DMS114 treated with DMSO at 0.1 percent for 48 hours (cell line): Measurements from ENCODE around the gene FXYD4.
"Not testable (repeated sequence)": the region's sequence is repeated elsewhere in the genome, so short reads cannot be mapped to it uniquely, and the experiment has no call there.

Source experiments
- DNase-seq: peaks from one replicate; lab custom pipeline; 2025; ENCODE audit not compliant: unreplicated experiment; lab: John Stamatoyannopoulos, UW

FXYD4 gene, protein sequence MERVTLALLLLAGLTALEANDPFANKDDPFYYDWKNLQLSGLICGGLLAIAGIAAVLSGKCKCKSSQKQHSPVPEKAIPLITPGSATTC

DNA sequence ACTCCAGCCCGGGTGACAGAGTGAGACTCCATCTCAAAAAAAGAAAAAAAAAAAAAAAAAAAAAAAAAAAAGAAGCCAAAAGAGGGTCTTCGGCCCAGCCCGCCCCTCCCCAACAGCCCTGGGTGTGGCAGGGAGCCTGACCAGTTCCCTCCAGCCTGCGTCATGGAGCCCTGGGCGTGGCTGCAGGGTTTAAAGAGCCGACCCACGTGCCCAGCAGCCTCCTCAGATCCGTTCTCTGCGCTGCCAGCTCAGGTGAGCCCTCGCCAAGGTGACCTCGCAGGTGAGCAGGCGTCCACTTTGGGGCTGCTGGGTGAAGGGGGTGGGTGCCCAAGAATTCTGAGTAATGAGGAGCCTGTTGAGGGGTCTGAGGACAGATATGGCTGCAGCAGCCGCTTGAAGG, at the start of gene FXYD4:
Gene FXYD4, plus strand, starts transcription at position 219 of the 400 bp plus-strand sequence. CDS start 2,111 bp downstream, outside the sequence.
- DNase-seq, result no peak

DNA sequence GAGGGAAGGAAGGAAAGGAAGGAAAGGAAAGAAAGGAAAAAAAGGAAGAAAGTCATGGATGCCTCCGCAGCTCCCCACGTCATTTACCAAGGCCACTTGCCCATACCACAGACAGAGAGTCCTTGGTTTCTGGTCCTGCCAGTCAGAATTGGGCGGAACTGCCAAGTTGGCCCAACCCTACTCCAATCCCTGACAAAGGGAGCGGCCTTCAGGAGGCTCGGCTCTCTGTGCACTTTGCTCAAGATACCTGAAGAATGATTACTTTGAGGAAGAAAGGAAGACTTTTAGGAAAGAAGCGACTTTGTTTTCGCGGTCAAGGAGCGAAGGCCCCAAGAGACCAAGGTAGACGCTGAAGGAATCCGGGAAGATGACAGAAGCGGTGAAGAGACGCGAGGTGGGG, 49.1 kb upstream of the FXYD4 start:
- DNase-seq, result peak; percentile 45

DNA sequence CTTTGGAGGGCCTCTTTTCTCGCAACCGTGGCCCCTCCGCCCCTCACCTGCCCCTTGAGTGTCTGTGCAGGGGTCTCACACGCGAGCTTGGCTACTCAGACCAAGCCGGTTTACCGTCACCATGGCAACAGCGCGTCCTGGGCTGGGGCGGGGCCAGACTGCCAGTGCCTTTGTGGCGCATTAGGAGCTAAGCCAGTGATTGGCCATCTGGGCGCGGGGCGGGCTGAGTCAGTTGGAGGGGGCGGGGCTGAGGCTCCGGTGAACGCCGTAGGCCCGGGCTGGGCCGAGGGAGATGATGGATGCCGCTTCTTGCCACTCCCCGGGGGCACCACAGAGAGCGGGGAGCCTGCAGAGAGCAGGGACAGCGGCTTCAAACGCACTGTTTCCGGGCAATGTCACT, 48.7 kb upstream of the FXYD4 start:
- peak; percentile 88 for DNase-seq

DNA sequence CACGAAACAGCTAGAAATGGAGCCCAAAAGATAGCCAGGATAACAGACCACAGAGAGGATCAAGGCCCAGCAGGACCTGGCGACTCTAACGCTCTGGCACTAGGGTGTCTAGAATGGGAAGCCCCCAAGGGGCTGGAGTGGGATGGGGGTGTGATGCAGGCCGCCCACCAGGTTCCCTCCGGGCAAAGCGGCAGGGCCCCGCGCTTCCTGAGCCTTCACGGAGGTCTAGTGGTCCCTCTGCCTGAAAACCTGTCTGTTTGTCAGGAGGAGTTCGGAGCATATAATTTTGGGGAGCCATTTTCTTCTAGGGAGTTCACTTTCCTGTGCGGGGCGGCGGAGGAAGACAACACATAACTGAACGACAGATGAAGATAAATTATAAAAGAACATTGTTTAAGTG, 48.2 kb upstream of the FXYD4 start:
- no peak for DNase-seq

DNA sequence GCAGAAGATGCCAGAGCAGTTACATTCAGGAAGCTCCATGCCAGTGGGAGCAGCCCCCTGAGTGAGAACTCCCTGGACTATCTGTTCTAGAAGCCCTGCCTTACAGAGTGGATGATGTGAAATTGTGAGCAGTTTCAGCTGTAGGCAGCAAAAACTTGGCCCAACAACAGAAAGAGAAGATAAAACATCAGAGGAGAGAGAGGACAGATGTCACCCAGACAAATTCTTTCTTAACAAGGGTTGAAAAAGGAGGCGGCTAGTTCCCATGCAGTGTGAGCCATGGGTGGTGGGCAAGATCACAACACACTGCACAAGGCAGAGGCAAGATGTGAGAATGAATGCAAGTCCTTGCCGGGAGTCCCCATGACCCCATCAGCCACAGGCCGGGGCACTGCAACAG, 46.6 kb upstream of the FXYD4 start:
- DNase-seq, result no peak

DNA sequence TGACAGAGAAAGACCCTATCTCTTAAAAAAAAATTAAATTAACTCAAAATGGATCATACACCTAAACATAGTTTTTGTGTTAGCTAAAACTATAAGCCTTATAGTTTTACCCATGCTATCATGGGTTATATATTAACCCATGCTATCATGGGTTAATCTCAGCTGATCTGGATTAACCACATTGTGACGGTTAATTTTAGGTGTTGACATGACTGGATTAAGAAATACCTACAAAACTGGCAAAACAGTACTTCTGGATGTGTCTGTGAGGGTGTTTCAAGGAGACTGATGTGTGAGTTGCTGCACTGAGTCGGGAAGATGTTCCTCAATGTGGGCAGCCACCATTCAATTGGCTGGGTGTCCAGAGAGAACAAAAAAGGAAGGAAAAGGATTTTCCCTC, 44.3 kb upstream of the FXYD4 start:
- DNase-seq, result no peak

DNA sequence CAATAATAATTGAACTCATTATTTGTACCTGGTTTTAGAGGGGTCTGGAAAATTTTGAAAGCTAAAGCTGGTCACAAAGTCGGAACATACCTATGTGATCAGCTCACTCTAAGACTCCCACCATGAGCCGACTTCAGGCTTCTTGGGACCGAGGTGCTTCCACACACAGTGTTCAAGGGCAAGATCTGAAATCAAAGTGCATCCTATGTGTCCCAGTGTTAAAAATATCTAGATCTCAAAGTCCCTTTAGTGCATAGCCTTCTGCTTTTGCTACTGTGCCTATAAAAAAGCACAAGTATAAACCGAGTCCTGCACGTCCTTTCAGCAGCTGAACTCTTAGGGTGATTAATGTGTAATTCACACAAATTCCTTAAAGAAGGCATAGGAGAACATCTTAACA, 43.5 kb upstream of the FXYD4 start:
- DNase-seq, result no peak

DNA sequence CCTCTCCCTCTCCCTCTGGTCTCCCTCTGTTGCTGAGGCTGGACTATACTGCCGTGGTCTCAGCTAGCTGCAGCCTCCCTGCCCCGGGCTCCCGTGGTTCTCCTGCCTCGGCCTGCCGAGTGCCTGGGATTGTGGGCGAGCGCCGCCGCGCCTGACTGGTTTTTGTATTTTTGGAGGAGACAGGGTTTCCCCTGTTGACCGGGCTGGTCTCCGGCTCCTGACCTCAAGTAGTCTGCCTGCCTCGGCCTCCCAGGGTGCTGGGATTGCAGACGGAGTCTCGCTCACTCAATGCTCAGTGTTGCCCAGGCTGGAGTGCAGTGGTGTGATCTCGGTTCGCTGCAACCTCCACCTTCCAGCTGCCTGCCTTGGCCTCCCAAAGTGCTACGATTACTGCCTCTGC, 42.6 kb upstream of the FXYD4 start:
- DNase-seq, result not testable (repeated sequence)

DNA sequence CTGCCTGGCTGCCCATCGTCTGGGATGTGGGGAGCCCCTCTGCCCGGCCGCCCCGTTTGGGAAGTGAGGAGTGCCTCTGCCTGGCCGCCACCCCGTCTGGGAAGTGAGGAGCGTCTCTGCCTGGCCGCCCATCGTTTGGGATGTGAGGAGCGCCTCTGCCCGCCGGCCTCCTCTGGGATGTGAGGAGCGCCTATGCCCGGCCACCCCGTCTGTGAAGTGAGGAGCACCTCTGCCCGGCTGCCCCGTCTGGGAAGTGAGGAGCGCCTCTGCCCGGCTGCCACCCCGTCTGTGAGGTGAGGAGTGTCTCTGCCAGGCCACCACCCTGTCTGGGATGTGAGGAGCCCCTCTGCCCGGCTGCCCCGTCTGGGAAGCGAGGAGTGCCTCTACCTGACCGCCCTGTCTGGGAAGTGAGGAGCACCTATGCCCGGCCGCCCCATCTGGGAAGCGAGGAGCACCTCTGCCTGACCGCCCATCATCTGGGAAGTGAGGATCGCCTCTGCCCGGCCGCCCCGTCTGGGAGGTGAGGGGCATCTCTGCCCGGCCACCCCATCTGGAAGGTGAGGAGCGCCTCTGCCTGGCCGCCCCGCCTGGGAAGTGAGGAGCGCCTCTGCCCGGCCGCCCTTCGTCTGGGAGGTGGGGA, 42.1 kb upstream of the FXYD4 start:
- DNase-seq, result not testable (repeated sequence)

DNA sequence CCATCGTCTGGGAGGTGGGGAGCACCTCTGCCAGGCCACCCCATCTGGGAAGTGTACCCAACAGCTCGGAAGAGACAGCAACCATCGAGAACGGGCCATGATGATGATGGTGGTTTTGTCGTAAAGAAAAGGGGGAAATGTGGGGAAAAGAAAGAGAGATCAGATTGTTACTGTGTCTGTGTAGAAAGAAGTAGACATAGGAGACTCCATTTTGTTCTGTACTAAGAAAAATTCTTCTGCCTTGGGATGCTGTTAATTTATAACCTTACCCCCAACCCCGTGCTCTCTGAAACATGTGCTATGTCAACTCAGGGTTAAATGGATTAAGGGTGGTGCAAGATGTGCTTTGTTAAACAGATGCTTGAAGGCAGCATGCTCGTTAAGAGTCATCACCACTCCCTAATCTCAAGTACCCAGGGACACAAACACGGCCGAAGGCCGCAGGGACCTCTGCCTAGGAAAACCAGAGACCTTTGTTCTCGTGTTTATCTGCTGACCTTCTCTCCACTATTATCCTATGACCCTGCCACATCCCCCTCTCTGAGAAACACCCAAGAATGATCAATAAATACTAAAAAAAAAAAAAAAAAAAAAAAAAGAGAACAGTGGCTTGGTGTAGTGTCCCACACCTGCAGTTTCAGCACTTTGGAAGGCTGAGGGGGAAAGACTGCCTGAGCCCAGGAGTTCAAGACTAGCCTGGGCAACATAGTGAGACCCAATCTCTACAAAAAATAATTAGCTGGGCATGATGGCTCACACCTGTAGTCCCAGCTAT, 41.2 kb upstream of the FXYD4 start:
- DNase-seq, result not testable (repeated sequence)

DNA sequence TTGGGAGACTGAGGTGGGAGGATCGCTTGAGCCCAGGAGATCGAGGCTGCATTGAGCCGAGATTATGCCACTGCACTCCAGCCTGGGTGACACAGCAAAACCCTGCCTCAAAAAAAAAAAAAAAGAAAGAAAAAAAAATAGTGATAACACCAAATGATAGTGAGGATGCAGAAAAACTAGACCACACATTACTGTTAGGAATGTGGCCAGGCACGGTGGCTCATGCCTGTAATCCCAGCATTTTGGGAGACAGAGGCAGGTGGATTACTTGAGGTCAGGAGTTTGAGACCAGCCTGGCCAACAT, 40.7 kb upstream of the FXYD4 start:
- not testable (repeated sequence) for DNase-seq

DNA sequence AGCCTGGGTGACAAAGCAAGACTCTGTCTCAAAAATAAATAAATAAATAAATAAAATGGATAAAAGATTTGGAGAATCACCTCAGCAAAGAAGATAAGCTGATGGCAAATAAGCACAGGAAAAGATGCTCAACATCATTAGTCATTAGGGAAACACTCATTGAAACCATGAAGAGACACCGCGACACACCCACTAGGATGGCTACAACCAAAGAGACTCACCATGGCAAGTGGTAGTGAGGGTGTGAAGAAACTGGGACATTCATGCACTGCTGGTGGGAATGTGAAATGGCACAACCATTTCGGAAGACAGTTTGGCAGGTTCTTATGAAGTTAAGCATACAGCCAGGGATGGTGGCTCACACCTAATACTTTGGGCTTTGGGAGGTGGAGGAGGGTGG, 37.8 kb upstream of the FXYD4 start:
- no peak for DNase-seq

DNA sequence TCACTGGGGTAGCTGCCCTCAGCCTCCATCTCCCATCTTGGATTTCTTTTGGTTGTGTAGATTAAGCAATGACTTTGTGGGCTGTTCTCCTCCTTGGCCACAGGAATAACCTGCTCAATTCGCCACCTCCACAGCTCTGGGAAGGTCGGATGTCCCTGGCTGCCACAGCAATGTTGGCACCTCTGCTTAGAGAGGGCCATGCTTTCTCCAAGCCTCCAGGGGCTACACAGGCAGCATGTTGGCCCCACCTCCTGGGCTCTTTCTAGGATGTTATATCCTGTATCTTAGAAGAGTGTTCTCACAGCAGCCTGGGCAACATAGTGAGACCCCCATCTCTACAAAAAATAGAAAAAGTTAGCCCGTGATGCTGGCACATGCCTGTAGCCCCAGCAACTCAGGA, 35.4 kb upstream of the FXYD4 start:
- DNase-seq, result no peak

DNA sequence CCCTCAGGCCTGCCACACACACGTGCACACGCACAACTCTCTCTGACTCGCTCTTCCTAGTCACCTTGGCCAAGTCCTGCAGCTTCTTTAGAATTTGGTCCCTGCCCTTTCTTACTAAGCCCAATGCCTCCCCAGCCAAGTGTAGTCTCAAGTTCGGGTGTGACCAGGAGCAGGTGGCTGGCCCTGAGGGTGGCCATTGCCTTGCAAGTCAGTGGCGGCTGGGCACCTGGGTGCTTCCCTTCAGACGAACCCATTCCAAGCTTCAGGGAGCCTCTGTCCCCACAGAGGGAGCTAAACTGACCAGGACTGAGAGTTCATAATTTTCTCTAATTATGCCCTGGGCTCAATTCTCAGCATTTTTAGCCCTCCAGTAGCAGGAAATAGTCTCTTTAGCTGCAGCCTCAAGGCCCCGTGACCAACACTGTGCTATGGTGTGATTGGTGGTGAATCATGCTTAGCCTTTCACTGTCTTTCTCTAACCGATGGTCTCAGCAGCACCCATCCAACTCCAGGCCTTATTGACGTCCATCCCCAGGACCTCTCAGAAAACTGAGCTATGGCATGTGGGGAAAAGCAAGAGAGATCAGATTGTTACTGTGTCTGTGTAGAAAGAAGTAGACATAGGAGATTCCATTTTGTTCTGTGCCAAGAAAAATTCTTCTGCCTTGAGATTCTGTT, 34.7 kb upstream of the FXYD4 start:
- no peak for DNase-seq

DNA sequence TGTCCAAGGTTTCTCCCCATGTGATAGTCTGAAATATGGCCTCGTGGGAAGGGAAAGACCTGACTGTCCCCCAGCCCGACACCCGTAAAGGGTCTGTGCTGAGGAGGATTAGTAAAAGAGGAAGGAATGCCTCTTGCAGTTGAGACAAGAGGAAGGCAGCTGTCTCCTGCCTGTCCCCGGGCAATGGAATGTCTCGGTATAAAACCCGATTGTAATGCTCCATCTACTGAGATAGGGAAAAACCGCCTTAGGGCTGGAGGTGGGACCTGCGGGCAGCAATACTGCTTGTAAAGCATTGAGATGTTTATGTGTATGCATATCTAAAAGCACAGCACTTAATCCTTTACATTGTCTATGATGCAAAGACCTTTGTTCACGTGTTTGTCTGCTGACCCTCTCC, 33.9 kb upstream of the FXYD4 start:
- DNase-seq, result not testable (repeated sequence)

DNA sequence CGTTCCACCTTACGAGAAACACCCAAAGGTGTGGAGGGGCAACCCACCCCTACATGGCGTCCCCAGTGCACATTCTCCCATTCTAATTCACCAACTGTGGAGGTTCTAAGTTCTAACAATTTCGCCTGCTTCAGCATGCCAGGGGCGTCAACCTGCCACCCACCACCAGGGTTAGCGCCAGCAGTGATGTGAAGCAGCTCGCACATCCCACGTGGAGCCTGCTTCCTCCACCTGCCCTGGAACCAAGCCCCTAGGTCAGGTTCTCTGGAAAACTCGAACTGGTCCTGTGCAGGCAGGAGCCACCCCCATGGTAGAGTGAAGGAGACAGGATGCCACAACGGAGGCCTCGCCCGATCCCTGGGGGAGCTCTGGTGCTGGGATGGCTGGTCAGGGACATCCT, 33.3 kb upstream of the FXYD4 start:
- no peak for DNase-seq

DNA sequence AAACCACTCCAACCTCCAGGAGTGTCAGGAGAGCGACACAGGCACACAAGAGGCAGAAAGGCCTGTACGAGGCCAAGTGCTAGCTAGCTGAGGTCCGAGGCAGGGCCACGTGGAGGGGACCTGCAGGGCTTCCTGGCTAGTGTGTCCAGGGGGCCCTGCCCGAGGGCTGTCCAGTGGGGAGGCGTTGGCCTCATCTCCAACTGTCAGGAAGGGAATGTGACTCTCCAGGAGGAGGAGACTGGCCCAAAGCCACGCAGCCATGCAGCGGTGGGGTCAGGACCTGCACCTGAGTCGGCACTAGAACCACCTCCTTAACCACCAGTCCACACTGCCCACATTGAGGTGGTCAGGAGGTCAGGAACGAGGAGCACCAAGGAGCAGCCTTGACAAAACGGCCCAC, 32.3 kb upstream of the FXYD4 start:
- no peak for DNase-seq

DNA sequence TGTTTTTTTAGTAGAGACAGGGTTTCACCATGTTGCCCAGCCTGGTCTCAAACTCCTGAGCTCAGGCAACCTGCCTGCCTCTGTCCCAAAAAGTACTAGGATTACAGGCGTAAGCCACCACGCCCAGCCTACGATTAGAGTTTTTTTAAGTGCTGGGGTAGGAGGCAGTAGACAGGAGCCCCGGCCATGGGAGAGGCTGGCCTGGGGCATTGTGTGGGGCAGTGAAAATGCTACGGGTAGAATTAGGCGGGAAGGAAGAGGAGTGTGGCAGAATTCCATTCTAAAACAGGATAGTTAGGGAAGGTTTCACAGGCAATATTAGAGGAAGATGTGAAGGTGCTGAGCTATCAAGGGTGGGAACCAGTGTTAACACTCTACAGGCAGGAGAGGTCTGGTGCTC, 31.3 kb upstream of the FXYD4 start:
- DNase-seq, result no peak

DNA sequence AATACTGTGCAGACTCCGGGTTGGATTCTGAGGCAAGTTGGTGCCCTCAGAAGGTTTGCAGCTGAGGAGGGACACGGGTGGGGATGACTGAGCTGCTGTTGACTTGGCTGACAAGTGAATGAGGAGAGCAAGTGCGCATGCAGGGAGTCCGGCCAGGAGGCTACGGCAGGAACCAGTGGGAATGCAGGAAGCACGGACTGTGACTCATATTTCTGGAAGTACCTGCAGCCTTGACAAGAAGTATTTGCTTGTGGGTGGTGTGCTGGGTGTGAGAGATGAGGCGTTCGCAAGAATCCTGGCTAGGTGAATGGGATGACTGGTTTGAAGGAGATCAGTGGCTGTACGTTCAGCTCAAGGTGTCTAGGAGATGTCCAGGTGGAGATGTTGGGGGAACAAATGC, 30.8 kb upstream of the FXYD4 start:
- no peak for DNase-seq

DNA sequence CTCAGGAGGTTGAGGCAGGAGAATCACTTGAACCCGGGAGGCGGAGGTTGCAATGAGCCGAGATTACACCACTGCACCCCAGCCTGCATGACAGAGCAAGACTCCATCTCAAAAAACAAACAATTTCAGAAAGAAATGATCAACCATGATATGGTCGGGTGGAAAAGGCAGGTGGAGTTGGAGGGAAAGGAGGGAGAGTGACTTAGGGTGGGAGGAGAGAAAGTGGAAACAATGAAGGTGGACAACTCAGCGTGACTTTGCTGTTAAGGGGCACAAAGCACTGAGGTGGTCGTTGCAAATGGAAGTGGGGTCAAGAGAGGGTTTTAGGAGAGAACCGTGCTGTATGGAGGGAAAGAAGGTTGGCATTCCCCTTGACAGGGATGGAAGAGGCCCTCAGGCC, 30.0 kb upstream of the FXYD4 start:
- DNase-seq, result no peak

DNA sequence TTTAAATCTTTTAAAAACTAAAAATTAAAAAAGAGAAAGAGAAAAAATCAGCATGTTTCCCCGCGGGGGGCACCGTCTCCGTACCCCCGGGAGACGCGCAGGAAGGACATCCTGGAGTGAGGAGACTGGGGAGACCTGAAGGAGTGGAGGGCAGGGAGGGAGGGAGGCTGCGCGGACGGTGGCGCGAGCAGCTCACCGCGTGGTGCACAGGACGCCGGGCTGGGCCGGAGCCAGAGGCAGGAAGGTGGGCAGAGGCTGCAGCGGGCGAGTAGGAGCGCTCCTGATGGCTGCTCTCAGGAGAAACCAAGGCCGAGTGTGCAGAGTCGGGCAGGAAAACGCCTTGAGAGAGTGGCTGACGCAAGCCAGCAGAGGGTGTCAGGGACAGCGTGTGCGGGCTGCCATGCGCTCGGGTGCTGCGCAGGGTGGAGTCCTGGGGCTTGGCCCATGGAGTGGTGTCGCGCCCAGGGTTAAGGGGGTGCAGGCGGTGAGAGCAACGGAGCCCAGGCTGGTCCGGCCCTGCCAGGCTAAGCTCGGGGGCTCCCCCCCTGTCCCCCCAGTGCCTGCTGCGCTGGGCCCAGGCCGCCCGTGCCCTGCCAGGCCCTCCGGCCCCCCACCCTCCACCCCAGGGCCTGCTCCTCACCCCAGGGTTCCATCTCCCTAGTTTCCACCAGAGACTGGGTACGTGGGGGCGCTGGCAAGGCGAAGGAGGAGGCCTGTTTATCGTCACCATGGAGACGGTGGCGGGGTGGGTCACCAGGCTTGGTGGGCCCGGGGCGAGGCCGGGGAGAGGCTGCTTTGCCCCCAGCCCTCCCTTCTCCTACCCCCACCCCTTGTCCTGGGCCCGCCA, 28.9 kb upstream of the FXYD4 start:
- no peak for DNase-seq
